Karpas-422 (cell line): ENCODE measurements around the gene RAB27B. TPM values are rescaled to one million over a fixed set of nuclear protein-coding genes. Genes with fewer than 3 reads are reported as not detected.

Experiments used
- DNase-seq: peaks from one replicate; pipeline ENCODE4 v3.0.0-alpha.2; 2015
- H2AFZ ChIP-seq: fragments of 200-600 bp; sonication (generic); 2 replicates; pipeline ENCODE4 v1.6.1; 2014; ENCODE audit warnings: antibody characterized with exemption, low read length, mixed read lengths
- H3K27ac ChIP-seq: fragments of 200-600 bp; sonication (generic); 2 replicates; pipeline ENCODE4 v1.5.1; 2014; ENCODE audit warnings: mild to moderate bottlenecking, low read length, moderate library complexity
- H3K27me3 ChIP-seq: fragments of 200-600 bp; sonication (generic); 2 replicates; pipeline ENCODE4 v1.6.1; 2014; ENCODE audit warnings: low read length, mixed read lengths
- H3K36me3 ChIP-seq: fragments of 200-600 bp; sonication (generic); 2 replicates; pipeline ENCODE4 v1.6.1; 2014; ENCODE audit warnings: low read length, mixed read lengths; ENCODE audit not compliant: insufficient read depth
- H3K4me1 ChIP-seq: fragments of 200-600 bp; sonication (generic); 2 replicates; pipeline ENCODE4 v1.6.1; 2014; ENCODE audit warnings: mild to moderate bottlenecking, low read length, mixed read lengths
- H3K4me2 ChIP-seq: fragments of 200-600 bp; sonication (generic); 2 replicates; pipeline ENCODE4 v1.6.1; 2014; ENCODE audit warnings: low read length, low read depth, mild to moderate bottlenecking; ENCODE audit not compliant: poor library complexity, severe bottlenecking
- H3K4me3 ChIP-seq: fragments of 200-600 bp; sonication (generic); 2 replicates; pipeline ENCODE4 v1.5.1; 2014; ENCODE audit warnings: mild to moderate bottlenecking, antibody characterized with exemption, low read length, mixed read lengths
- H3K79me2 ChIP-seq: fragments of 200-600 bp; sonication (generic); 2 replicates; pipeline ENCODE4 v1.6.1; 2014; ENCODE audit warnings: mild to moderate bottlenecking, low read length, mixed read lengths
- H3K9ac ChIP-seq: fragments of 200-600 bp; sonication (generic); 2 replicates; pipeline ENCODE4 v1.6.0; 2014; ENCODE audit warnings: low read length
- H3K9me2 ChIP-seq: fragments of 200-600 bp; sonication (generic), shearing (Covaris generic); replicated peaks from 2 replicates; pipeline ENCODE4 v1.6.0; 2014; ENCODE audit warnings: mild to moderate bottlenecking, low read length, moderate library complexity; ENCODE audit not compliant: insufficient read depth
- H3K9me3 ChIP-seq: fragments of 300-700, 200-600 bp; sonication (generic); 2 replicates; pipeline ENCODE4 v1.6.1; 2014; ENCODE audit warnings: low read length, mixed read lengths
- H4K20me1 ChIP-seq: fragments of 200-600 bp; sonication (generic); 2 replicates; pipeline ENCODE4 v1.6.1; 2014; ENCODE audit warnings: mild to moderate bottlenecking, antibody characterized with exemption, low read length, low read depth; ENCODE audit not compliant: insufficient read depth
- total RNA-seq: library from RNA; depleted of rRNA; stranded (reverse); fragments of >200 nt; shearing (Covaris generic); gene quantifications from 2 replicates; pipeline ENCODE4 v1.2.3, GENCODE V29; 2014; ENCODE audit warnings: low replicate concordance; rRNA removed

The RAB27B gene
- total RNA-seq: 0.11 TPM in 1 of 2 replicates, not detected in the other

GRCh38 chr18:54828281-54828881, at the start of gene RAB27B:
TSS of gene RAB27B (plus strand) at chr18:54828477. CDS start at chr18:54877586, 49,109 bp downstream.
- H3K79me2 ChIP-seq: no peaks in the 10 kb centered on the region
- no peak within 1 kb of the TSS for H2AFZ ChIP-seq
- H3K4me3 ChIP-seq: no peak within 1 kb of the TSS
- no peak within 1 kb of the TSS for H3K9ac ChIP-seq
- no peaks in the 10 kb centered on the region for H3K36me3 ChIP-seq
- no peaks in the 10 kb centered on the region for H3K9me2 ChIP-seq
- no peak for DNase-seq
- no peaks in the 10 kb centered on the region for H3K27me3 ChIP-seq
- H3K4me1 ChIP-seq: no peaks in the 10 kb centered on the region
- H4K20me1 ChIP-seq: no peaks in the 10 kb centered on the region
- no peaks in the 10 kb centered on the region for H3K9me3 ChIP-seq
- H3K4me2 ChIP-seq: no peak within 1 kb of the TSS
- H3K27ac ChIP-seq: no peak within 1 kb of the TSS

GRCh38 chr18:54780285-54780861, 47.9 kb upstream of the RAB27B start:
- DNase-seq: no peak

GRCh38 chr18:54780970-54781369, 47.3 kb upstream of the RAB27B start:
- H3K36me3 ChIP-seq: no peaks in the 10 kb centered on the region
- H3K9me2 ChIP-seq: no peaks in the 10 kb centered on the region
- no peak for DNase-seq
- no peak overlapping the region for H2AFZ ChIP-seq
- H4K20me1 ChIP-seq: no peaks in the 10 kb centered on the region
- H3K4me2 ChIP-seq: no peak overlapping the region
- no peaks in the 10 kb centered on the region for H3K4me1 ChIP-seq
- H3K27ac ChIP-seq: no peak overlapping the region
- no peaks in the 10 kb centered on the region for H3K9me3 ChIP-seq
- H3K27me3 ChIP-seq: no peaks in the 10 kb centered on the region
- no peaks in the 10 kb centered on the region for H3K79me2 ChIP-seq
- no peak overlapping the region for H3K9ac ChIP-seq
- no peak overlapping the region for H3K4me3 ChIP-seq

More at GRCh38 chr18:54780285-54780861, 47.9 kb upstream of the RAB27B start:
- Histone ChIP-seq H3K4me2 (no peak overlapping the region), H3K27me3 (no peaks in the 10 kb centered on the region), H3K79me2 (no peaks in the 10 kb centered on the region), H2AFZ (no peak overlapping the region), H3K9ac (no peak overlapping the region), H3K36me3 (no peaks in the 10 kb centered on the region), H3K9me2 (no peaks in the 10 kb centered on the region), H3K27ac (no peak overlapping the region), H3K4me3 (no peak overlapping the region), H4K20me1 (no peaks in the 10 kb centered on the region), H3K4me1 (no peaks in the 10 kb centered on the region), H3K9me3 (no peaks in the 10 kb centered on the region)

GRCh38 chr18:54783139-54783538, 45.1 kb upstream of the RAB27B start:
- H3K4me1 ChIP-seq: no peaks in the 10 kb centered on the region
- H3K9me2 ChIP-seq: no peaks in the 10 kb centered on the region
- H3K4me2 ChIP-seq: no peak overlapping the region
- H3K9me3 ChIP-seq: no peaks in the 10 kb centered on the region
- H3K36me3 ChIP-seq: no peaks in the 10 kb centered on the region
- no peaks in the 10 kb centered on the region for H3K79me2 ChIP-seq
- H3K4me3 ChIP-seq: no peak overlapping the region
- H3K27me3 ChIP-seq: no peaks in the 10 kb centered on the region
- H4K20me1 ChIP-seq: no peaks in the 10 kb centered on the region
- no peak overlapping the region for H3K9ac ChIP-seq
- no peak for DNase-seq
- H2AFZ ChIP-seq: no peak overlapping the region
- H3K27ac ChIP-seq: no peak overlapping the region

DNA sequence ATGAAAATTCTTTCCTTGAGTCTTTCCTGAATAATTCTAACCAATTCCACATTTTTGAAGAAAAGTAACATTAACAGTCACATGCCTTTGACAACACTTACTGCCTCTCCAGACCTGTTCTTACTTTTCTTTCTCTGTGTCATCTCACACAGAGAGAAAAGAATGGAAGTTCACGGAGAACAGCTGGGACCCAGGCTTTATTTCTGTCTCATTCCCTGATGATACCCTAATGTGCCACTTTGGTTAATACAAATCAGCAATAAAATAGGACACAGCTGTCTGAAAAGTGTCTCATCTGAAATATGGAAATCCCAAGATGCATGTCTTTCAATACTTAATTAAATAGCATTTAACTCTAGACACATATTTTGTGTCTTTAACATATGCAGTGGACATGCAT, 42.1 kb upstream of the RAB27B start:
- H4K20me1 ChIP-seq: no peaks in the 10 kb centered on the region
- H2AFZ ChIP-seq: no peak overlapping the region
- no peak for DNase-seq
- no peak overlapping the region for H3K4me3 ChIP-seq
- no peak overlapping the region for H3K4me2 ChIP-seq
- H3K9me3 ChIP-seq: no peaks in the 10 kb centered on the region
- H3K27me3 ChIP-seq: no peaks in the 10 kb centered on the region
- no peak overlapping the region for H3K9ac ChIP-seq
- no peaks in the 10 kb centered on the region for H3K9me2 ChIP-seq
- H3K4me1 ChIP-seq: no peaks in the 10 kb centered on the region
- no peak overlapping the region for H3K27ac ChIP-seq
- H3K36me3 ChIP-seq: no peaks in the 10 kb centered on the region
- H3K79me2 ChIP-seq: no peaks in the 10 kb centered on the region

DNA sequence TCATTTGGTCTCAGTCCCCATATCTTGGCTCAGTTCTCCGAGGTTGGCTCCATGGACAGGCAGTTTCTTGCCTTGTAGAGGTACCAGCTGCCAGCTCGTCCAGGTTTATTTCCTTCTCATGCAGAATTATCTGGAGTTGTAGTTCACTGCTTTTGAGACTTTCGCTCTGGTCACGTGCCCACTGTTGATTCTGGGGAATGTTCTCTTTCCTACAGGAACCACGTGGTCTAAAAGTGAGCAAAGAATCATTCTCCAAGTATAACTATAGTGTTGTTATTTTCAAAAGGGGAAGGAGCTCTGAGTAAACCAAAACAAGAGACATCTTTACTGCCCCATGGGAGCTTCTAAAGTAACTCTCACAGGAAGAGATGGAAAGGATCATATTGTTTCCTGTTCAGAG, 41.2 kb upstream of the RAB27B start:
- no peaks in the 10 kb centered on the region for H3K4me1 ChIP-seq
- H3K4me3 ChIP-seq: no peak overlapping the region
- H3K36me3 ChIP-seq: no peaks in the 10 kb centered on the region
- H3K9me3 ChIP-seq: no peaks in the 10 kb centered on the region
- no peaks in the 10 kb centered on the region for H3K79me2 ChIP-seq
- no peak for DNase-seq
- no peak overlapping the region for H2AFZ ChIP-seq
- no peak overlapping the region for H3K4me2 ChIP-seq
- no peaks in the 10 kb centered on the region for H4K20me1 ChIP-seq
- H3K27ac ChIP-seq: no peak overlapping the region
- no peaks in the 10 kb centered on the region for H3K9me2 ChIP-seq
- H3K27me3 ChIP-seq: no peaks in the 10 kb centered on the region
- no peak overlapping the region for H3K9ac ChIP-seq

GRCh38 chr18:54787616-54788015, 40.7 kb upstream of the RAB27B start:
- Histone ChIP-seq H3K9ac (no peak overlapping the region), H3K27ac (no peak overlapping the region), H3K4me2 (no peak overlapping the region), H4K20me1 (no peaks in the 10 kb centered on the region), H2AFZ (no peak overlapping the region), H3K36me3 (no peaks in the 10 kb centered on the region), H3K27me3 (no peaks in the 10 kb centered on the region), H3K79me2 (no peaks in the 10 kb centered on the region), H3K9me3 (no peaks in the 10 kb centered on the region), H3K9me2 (no peaks in the 10 kb centered on the region), H3K4me1 (no peaks in the 10 kb centered on the region), H3K4me3 (no peak overlapping the region)
- DNase-seq: no peak

DNA sequence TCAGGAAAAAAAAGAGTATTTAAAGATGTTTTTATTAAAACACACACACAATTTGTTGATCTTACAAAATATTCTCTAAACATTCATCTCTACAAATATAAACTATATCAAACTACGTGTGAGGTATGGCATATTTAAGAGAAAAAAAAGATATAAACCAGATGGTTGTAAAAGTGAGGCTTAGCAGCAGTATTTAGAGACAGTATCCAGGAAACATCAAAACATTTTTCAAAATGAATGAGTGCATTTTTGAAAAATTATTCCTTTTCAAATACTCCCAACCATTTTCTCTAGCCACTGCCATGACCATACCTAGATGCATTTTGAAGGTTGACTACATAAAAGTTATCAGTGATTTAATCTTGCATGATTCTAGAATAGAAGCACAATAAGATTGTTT, 38.2 kb upstream of the RAB27B start:
- no peak for DNase-seq
- H3K27ac ChIP-seq: no peak overlapping the region
- no peaks in the 10 kb centered on the region for H3K4me1 ChIP-seq
- no peaks in the 10 kb centered on the region for H3K79me2 ChIP-seq
- H4K20me1 ChIP-seq: no peaks in the 10 kb centered on the region
- no peak overlapping the region for H2AFZ ChIP-seq
- H3K9ac ChIP-seq: no peak overlapping the region
- H3K27me3 ChIP-seq: no peaks in the 10 kb centered on the region
- no peaks in the 10 kb centered on the region for H3K9me2 ChIP-seq
- no peak overlapping the region for H3K4me2 ChIP-seq
- H3K4me3 ChIP-seq: no peak overlapping the region
- no peaks in the 10 kb centered on the region for H3K9me3 ChIP-seq
- H3K36me3 ChIP-seq: no peaks in the 10 kb centered on the region
